Measurements from ENCODE around the gene RIC8A. TPM values are rescaled to one million over a fixed set of nuclear protein-coding genes. Genes with fewer than 3 reads are reported as not detected.

Gene RIC8A
- polyA plus RNA-seq, 2 of the 4 experiments (the other 2 are of a cell fraction): 82.0 to 101 TPM

DNA sequence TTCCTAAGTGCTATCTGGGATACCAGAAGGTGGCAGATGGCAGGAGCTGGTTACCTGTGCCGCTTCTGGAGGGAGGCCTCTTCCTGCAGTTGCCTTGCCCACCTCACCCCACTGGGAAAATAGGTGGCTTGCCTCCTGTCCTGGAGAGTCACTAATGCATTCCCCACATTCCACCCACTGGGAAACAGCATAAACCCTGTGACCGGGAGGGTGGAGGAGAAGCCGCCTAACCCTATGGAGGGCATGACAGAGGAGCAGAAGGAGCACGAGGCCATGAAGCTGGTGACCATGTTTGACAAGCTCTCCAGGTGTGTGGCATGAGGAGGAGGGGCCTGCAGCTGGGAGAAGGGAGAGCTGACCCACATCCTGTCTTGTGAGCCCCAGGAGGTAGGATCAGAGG is 5.6 kb downstream of the RIC8A start:
- WGBS (ENCODE audit: missing lambda C conversion rate): 97% methylated on average over 4 of the region's 4 CpGs
- Histone ChIP-seq H3K27ac (no peak overlapping the region), H3K4me3 (no peak overlapping the region), H3K4me2 (no peak overlapping the region), H3K9me3 (no peaks in the 10 kb centered on the region), H3K4me1 (peaks cover 16% of the 10 kb centered on the region)
- CTCF ChIA-PET: interaction anchor here (0.9 to 1.4 kb wide), 4 partner anchors 17 to 236 kb away, joined by 3 to 4 read pairs (median 4); no protein-coding TSS in a partner anchor
- no peak for ATAC-seq
- no peak for FAIRE-seq
- POLR2A ChIA-PET: no interaction called here
- no peak for DNase-seq (ENCODE audit: low read depth in 1 of 2, low spot score in 1 of 2)
- TF ChIP-seq, protein P1, sequence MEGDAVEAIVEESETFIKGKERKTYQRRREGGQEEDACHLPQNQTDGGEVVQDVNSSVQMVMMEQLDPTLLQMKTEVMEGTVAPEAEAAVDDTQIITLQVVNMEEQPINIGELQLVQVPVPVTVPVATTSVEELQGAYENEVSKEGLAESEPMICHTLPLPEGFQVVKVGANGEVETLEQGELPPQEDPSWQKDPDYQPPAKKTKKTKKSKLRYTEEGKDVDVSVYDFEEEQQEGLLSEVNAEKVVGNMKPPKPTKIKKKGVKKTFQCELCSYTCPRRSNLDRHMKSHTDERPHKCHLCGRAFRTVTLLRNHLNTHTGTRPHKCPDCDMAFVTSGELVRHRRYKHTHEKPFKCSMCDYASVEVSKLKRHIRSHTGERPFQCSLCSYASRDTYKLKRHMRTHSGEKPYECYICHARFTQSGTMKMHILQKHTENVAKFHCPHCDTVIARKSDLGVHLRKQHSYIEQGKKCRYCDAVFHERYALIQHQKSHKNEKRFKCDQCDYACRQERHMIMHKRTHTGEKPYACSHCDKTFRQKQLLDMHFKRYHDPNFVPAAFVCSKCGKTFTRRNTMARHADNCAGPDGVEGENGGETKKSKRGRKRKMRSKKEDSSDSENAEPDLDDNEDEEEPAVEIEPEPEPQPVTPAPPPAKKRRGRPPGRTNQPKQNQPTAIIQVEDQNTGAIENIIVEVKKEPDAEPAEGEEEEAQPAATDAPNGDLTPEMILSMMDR (IDR thresholded peaks at IDR 0.05): no peak
- TF ChIP-seq ESRRA (IDR thresholded peaks at IDR 0.05; ENCODE audit: borderline replicate concordance, low read length): no peak
- TF ChIP-seq JUNB (IDR thresholded peaks at IDR 0.05): no peak
- no peak for TF ChIP-seq EHMT2 (IDR thresholded peaks at IDR 0.05; ENCODE audit: low read depth)
- no peak for TF ChIP-seq HES2 (IDR thresholded peaks at IDR 0.05)
- no peak for TF ChIP-seq BHLHE40 (IDR thresholded peaks at IDR 0.05; ENCODE audit: low read depth, low read length)
- TF ChIP-seq HOXB5 (CRISPR knock-in tag; IDR thresholded peaks at IDR 0.05): no peak
- no peak for TF ChIP-seq CBX2 (IDR thresholded peaks at IDR 0.05; ENCODE audit: borderline replicate concordance, low read depth)
- no peak for TF ChIP-seq HMGXB4 (CRISPR knock-in tag; IDR thresholded peaks at IDR 0.05; ENCODE audit: borderline replicate concordance)

DNA sequence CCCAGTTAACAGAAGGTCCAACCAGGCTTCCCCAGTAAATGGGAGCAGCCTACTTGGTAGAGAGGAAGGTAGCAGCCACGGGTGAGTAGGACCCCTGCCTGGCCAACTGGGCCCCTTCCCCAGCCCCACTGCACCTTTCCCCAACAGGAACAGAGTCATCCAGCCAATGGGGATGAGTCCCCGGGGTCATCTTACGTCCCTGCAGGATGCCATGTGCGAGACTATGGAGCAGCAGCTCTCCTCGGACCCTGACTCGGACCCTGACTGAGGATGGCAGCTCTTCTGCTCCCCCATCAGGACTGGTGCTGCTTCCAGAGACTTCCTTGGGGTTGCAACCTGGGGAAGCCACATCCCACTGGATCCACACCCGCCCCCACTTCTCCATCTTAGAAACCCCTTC is 6.6 kb downstream of the RIC8A start:
- WGBS (ENCODE audit: missing lambda C conversion rate): 82% methylated on average over 4 of the region's 7 CpGs
- no peak for TF ChIP-seq NFE2L2 (conservative IDR thresholded peaks at IDR 0.05; ENCODE audit: low read length)
- TF ChIP-seq POLR2AphosphoS2 (conservative IDR thresholded peaks at IDR 0.05; ENCODE audit: low read length): 0 out of 2 replicates have a peak, but pooled peaks have one; percentile 0
- FAIRE-seq: no peak
- no peak overlapping the region for H3K27ac ChIP-seq
- ChIA-PET POLR2A (no interaction called here), CTCF (interaction anchor here (1.2 kb wide), 1 partner anchor 16 kb away, joined by 3 read pairs; no protein-coding TSS in a partner anchor)
- no peak for DNase-seq (ENCODE audit: low read depth in 1 of 2, low spot score in 1 of 2)
- H3K4me2 ChIP-seq: no peak overlapping the region
- peaks cover 16% of the 10 kb centered on the region for H3K4me1 ChIP-seq
- H3K9me3 ChIP-seq: no peaks in the 10 kb centered on the region
- ATAC-seq: no peak
- no peak overlapping the region for H3K4me3 ChIP-seq

- Histone ChIP-seq H3K4me3 (no peak overlapping the region), H3K4me2 (no peak overlapping the region), H3K4me1 (peaks cover 3% of the 10 kb centered on the region; the same call in 2 of the 3 replicates), H3K27ac (no peak overlapping the region), H3K9me3 (no peaks in the 10 kb centered on the region)
- POLR2A ChIA-PET: interaction anchor here (2.9 kb wide), 1 partner anchor 8 kb away, joined by 18 read pairs; the partner anchor contains the start of genes BET1L and RIC8A
- WGBS (ENCODE audit: missing lambda C conversion rate): 89% methylated on average over 4 of the region's 4 CpGs
- TF ChIP-seq KDM1A (IDR thresholded peaks at IDR 0.05; ENCODE audit: low read depth): no peak
- 0 out of 5 replicates have a peak, but pooled peaks of 1 of the 2 experiments have one; percentile 22 for TF ChIP-seq JUN (IDR thresholded peaks at IDR 0.05)
- 0 out of 2 replicates have a peak, but pooled peaks have one; percentile 36 for TF ChIP-seq HOXA7 (CRISPR knock-in tag; IDR thresholded peaks at IDR 0.05)
- no peak for TF ChIP-seq PHF8 (IDR thresholded peaks at IDR 0.05; ENCODE audit: borderline replicate concordance, low read depth)
- CTCF ChIA-PET: interaction anchor here (1.0 to 2.2 kb wide), 5 partner anchors 9 to 233 kb away, joined by 3 to 9 read pairs (median 3); partner anchors contain the start of gene PSMD13
- no peak for FAIRE-seq
- DNase-seq (ENCODE audit: low read depth in 1 of 2, low spot score in 1 of 2): no peak
- peak; percentile 20 to 42; a peak in 5 of 6 replicates for ATAC-seq
Observed at GRCh38 chr11:215581-216037, 8.1 kb downstream of the RIC8A start.

All from A549 (cell line).